ENCODE measurements around the gene TLR9.
A peak's percentile ranks its signal among the peaks of the same experiment; 100 is the strongest.

The TLR9 gene

DNA sequence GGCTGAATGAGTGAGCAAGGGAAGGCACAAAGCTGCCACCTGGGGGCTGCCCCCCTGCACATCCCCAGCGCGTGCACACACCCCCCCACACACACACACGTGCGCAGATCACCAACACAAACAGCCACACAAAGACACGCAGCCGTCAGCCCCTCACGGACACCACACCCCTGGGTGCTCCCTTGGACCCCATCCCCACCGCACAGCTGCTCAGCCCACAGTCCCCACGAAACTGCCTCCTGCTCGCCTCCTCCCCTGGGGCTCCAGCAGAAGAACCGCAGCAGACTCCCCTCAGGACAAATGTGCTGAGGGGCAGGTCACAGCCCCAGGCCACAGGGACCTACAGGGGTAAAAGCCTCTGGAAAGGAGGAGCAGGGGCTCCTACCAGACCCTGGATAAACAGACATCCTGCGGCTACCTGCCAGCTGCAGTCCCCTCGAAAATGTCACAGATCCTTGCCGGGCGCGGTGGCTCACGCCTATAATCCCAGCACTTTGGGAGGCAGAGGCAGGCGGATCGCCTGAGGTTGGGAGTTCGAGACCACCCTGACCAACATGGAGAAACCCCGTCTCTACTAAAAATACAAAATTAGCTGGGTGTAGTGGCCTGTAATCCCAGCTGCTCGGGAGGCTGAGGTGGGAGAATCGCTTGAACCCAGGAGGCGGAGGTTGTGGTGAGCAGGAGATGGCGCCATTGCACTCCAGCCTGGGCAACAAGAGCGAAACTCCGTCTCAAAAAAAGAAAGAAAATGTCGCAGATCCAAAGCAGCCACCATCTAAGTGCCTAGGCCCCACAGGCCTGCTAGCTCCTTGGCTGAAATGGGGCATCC is 7.0 kb upstream of the TLR9 start:
- no peak for DNase-seq (ENCODE audit: low read depth, low spot score)

DNA sequence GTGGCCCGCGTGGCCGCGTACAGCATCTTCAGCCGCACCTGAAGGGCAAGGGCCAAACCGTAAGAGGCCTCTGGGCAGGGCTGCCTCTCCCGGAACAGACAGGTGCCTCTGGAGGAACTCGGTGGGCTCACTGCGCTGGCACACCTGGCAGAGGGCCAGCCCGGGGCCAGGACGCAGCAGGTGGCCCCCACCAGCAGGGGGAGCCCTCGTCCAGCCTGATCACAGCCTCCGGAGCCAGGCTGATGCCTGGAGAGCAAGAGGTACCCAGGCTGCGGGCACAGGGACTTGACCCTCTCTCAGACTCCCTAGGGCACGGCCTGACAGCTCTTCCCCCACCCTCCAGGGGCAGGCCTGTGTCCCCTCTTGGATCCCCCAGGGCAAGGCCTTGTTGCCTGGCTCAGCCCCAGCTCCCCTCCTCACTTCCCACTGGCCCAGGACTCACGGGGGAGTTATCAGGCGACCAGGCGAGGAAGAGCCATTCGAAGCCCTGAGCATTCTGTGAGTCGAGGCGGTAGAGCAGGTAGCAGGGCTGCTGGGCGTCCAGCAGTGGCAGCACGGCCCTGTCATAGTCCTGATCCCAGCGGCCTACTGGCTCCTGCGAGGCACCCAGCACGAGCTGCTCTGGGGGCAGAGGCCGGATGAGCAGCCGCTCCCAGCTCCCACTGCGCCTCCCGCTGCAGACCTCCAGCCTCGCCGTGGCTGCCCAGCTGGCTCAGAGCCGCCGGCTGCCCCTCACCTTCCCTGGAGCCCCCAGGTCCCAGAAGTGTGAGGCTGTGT is 6.2 kb upstream of the TLR9 start:
- no peak for DNase-seq (ENCODE audit: low read depth, low spot score)

- DNase-seq (ENCODE audit: low read depth, low spot score): no peak
Observed at GRCh38 chr3:52230889-52231499, 5.5 kb upstream of the TLR9 start.

DNA sequence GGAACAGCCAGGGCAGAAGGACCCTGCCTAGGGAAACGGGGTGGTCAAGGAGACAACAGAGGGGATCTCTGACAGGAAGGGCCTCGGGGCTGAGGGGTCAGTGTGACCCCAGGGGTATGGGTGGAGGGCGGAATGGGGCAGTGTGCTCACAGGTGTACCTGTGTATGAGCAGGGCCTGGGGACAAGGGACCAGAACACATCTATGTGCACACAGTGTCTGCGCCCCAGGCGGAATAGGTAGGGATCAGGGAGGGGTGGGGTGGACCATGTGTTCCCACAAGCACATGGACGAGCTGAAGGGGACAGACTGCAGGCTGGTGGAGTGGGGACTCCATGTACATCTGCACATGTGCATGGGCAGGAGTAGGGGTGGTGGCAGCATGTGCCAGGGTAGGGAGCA is 5.0 kb upstream of the TLR9 start:
- no peak for DNase-seq (ENCODE audit: low read depth, low spot score)

DNA sequence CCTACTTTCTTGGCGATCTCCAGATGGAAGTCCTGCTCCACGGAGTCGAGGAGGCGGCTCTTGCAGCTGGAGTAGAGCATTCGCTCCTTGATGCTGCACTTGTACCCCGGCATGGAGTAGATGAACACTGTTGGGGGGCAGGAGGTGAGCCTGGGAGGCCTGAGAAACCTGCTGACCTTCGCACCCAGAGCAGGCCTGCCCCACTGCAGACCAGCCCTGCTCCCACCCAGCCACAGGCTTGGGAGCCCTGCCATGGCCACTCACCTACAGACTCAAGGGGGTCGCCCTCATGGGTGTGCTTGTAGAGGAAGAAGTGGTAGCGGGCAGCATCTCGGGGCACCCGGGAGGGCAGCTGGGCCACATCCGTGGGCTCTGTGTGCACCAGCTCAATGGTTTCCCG is 4.2 kb upstream of the TLR9 start:
- no peak for DNase-seq (ENCODE audit: low read depth, low spot score)

- no peak for DNase-seq (ENCODE audit: low read depth, low spot score)
Observed at GRCh38 chr3:52228751-52229291, 3.4 kb upstream of the TLR9 start.

GRCh38 chr3:52228266-52228665 is 2.8 kb upstream of the TLR9 start:
- no peak for DNase-seq (ENCODE audit: low read depth, low spot score)

GRCh38 chr3:52227766-52228165 is 2.3 kb upstream of the TLR9 start:
- DNase-seq (ENCODE audit: low read depth, low spot score): no peak

- DNase-seq (ENCODE audit: low read depth, low spot score): no peak
Observed at GRCh38 chr3:52227117-52227516, 1.7 kb upstream of the TLR9 start.

DNA sequence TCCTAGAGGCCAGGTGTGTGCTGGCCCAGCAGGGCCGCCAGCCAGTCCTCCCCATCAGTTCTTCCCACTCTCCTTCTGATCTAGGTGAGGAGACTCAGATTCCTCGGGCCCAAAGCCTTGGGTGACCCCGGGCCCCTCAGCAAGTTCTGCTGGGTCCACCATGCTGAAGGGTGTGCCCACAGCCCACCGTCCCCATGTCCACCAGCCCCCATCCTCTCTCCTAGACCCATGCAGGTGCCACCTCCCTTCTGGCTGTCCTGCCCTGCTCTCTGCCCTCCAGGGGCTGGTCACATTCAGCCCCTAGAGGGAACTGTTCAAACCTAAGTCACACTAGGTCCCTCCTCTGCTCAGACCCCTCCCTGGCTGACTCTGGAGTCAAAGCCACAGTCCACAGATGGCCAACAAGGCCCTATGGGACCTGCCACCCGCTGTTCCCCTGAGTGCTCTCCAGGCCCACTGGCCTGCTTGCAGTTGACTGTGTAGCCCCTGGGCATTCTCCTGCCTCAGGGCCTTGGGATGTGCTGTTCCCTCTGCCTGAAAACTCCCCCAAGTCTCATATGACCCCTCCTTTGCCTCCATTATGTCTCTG is 878 bp upstream of the TLR9 start:
- DNase-seq (ENCODE audit: low read depth, low spot score): no peak

DNA sequence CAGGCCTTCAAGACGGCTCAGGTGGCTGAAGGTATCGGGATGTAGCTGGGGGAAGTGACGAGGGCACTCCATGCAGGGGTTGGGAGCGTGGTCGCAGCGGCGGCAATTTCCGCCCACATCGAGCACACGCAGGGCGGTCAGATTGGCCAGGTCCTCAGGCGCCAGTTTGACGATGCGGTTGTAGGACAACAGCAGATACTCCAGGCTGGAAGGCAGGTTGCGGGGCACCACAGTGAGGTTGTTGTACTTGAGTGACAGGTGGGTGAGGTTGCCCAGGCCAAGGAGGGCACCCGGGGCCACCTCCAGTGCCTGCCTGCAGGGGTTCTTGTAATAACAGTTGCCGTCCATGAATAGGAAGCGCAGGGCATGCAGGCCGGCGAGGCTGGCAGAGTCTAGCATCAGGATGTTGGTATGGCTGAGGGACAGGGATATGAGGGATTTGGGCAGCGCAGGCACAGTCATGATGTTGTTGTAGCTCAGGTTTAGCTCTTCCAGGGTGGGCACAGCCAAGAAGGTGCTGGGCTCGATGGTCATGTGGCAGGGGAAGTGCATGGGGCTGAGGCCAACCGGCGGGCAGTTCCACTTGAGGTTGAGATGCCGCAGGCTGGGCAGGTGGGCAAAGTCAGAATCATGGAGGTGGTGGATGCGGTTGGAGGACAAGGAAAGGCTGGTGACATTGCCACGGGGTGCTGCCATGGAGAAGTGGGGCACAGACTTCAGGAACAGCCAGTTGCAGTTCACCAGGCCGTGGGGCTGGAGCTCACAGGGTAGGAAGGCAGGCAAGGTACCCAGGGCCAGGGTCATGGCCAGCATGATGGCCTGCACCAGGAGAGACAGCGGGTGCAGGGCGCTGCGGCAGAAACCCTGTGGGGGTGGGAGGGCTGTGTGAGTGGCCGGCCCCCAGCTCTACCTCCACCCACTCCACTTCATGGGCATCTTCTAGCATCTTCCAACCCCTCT is 1.7 kb downstream of the TLR9 start:
- no peak for DNase-seq (ENCODE audit: low read depth, low spot score)

DNA sequence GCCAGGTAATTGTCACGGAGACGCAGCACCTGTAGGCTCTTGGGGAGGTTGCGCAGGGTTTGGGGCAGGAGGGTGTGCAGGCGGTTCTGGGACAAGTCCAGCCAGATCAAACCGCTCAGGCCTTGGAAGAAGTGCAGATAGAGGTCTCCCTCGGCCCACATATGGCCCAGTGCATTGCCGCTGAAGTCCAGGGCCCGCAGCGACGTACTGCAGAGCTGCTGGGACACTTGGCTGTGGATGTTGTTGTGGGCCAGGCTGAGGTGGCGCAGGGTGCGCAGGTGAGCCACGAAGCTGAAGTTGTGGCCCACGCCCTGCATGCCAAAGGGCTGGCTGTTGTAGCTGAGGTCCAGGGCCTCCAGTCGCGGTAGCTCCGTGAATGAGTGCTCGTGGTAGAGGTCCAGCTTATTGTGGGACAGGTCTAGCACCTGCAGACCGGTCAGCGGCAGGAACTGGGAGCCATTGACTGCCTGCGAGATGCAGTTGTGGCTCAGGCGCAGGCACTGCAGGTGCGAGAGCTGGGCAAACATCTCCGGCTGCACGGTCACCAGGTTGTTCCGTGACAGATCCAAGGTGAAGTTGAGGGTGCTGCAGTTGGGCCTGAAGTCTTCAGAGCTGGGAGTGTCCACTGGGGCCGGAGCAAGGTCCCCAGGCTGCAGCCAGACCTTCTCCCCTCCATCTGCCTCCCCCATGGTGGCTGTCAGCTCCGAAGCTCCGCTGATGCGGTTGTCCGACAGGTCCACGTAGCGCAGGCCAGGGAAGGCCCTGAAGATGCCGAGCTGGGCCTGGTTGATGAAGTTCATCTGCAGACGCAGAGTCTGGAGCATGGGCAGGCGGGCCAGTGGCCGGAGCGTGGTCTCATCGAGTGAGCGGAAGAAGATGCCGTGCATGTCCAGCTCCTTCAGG is 2.9 kb downstream of the TLR9 start:
- DNase-seq (ENCODE audit: low read depth, low spot score): no peak

- no peak for DNase-seq (ENCODE audit: low read depth, low spot score)
Observed at GRCh38 chr3:52221563-52222318, 3.7 kb downstream of the TLR9 start.

DNA sequence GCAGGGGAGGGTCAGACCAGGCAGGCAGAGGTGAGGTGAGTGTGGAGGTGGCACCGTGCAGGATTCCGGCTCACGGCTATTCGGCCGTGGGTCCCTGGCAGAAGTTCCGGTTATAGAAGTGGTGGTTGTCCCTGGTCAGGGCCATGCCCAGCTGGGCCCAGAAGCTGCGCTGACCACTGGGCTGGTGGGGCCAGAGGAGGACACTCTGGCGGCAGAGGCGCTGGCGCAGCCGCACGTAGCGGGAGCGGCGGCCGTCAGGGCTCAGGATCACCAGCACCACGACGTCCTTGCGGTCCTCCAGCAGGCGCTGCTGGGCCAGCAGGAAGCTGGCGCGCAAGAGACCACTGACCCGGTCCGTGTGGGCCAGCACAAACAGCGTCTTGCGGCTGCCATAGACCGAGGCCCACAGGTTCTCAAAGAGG is 4.3 kb downstream of the TLR9 start:
- DNase-seq (ENCODE audit: low read depth, low spot score): no peak

- peak; percentile 43 for DNase-seq (ENCODE audit: low read depth, low spot score)
Observed at GRCh38 chr3:52220380-52221026, 4.9 kb downstream of the TLR9 start.

DNA sequence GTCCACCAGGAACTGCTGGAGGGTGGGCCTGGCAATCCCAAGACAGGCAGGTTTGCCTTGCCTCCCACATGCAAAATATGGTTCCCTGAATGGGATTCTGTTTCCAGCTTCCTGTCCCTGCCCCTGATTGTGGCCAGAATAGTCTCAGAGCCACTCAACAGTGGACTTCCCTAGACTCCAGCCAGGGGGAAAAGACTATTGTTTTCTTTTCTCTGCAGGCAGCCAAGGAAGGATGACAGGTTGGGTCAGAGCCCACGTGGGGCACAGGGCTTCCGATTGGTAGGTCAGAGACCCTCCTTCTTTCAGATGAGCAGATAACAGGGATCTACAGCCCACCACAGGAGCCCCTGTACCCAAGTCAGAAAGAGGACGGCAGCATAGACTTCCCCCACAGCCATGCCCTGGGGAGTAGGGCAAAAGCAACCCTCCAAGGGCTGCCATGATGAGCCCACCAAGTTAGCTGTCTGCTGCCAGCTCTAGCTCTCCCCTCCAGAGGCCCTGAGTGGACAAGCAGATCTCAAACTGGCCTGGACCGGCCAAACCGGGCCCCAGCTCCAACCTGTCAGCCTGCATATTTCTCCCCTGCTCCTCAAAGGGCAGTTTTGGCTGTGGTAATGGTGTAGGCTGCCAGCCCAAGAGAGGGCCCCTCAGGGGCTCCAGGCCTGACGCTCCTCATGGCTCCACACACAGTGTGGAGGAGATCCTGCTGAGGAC is 6.4 kb downstream of the TLR9 start:
- no peak for DNase-seq (ENCODE audit: low read depth, low spot score)

DNA sequence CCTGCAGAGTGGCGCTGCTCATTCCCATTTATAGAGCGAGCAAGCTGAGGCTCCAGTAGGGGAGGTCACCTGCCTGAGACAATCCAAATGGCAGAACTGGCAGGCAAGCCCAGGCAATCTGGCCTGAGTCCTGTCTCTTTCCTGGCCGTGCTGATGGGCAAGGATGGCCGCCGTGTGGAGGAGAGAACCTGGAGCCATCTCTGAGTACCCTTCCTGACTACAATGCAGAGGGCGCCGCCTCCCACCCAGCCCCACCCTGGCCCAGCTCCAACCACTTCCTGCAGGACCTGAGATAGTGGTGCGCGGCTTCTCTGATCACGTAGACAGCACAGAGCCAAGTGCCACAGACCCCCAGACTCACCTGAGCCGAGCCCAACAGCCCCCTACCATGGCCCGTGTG is 7.0 kb downstream of the TLR9 start:
- DNase-seq (ENCODE audit: low read depth, low spot score): no peak

GRCh38 chr3:52218026-52218425 is 7.4 kb downstream of the TLR9 start:
- no peak for DNase-seq (ENCODE audit: low read depth, low spot score)
